Parathyroid adenoma (tissue), 2 donors: ENCODE data around the gene PDE4D.

Experiments used
- H2AFZ ChIP-seq: fragments of 300-600 bp; sonication (generic); one replicate; pipeline ENCODE4 v1.7.0; 2017; ENCODE audit warnings: antibody characterized with exemption, mild to moderate bottlenecking
- H3K27ac ChIP-seq: fragments of 300-600 bp; sonication (generic); one replicate; pipeline ENCODE4 v1.7.0; 2017
- H3K27me3 ChIP-seq: fragments of 300-600 bp; sonication (generic); one replicate; pipeline ENCODE4 v1.7.0; 2017; ENCODE audit warnings: low read length; ENCODE audit not compliant: control insufficient read depth, insufficient read depth
- H3K36me3 ChIP-seq: fragments of 300-600 bp; sonication (generic); one replicate; pipeline ENCODE4 v1.7.0; 2017; ENCODE audit warnings: low read length; ENCODE audit not compliant: control insufficient read depth, insufficient read depth
- H3K4me1 ChIP-seq: fragments of 300-600 bp; sonication (generic); one replicate; pipeline ENCODE4 v1.7.0; 2017; ENCODE audit warnings: control low read depth
- H3K4me2 ChIP-seq: fragments of 300-600 bp; sonication (generic); one replicate; pipeline ENCODE4 v1.7.0; 2017; ENCODE audit warnings: low read length
- H3K4me3 ChIP-seq: fragments of 300-600 bp; sonication (generic); one replicate; pipeline ENCODE4 v1.7.0; 2017; ENCODE audit warnings: low read depth, low read length
- H3K79me2 ChIP-seq: fragments of 300-600 bp; sonication (generic); one replicate; pipeline ENCODE4 v1.7.0; 2017; ENCODE audit warnings: control low read depth
- H3K9ac ChIP-seq: fragments of 300-600 bp; sonication (generic); one replicate; pipeline ENCODE4 v1.7.0; 2017; ENCODE audit warnings: mild to moderate bottlenecking
- H3K9me3 ChIP-seq: fragments of 300-600 bp; sonication (generic); one replicate; pipeline ENCODE4 v1.7.0; 2017; ENCODE audit warnings: low read length; ENCODE audit not compliant: control insufficient read depth
- CTCF ChIP-seq: fragments of 300-600 bp; sonication (generic); IDR thresholded peaks from one replicate; pipeline ENCODE4 v1.7.0; 2017; ENCODE audit warnings: antibody characterized with exemption, mild to moderate bottlenecking
- donor health status: primary hyperparathyroidism.

Gene PDE4D

GRCh38 chr5:59583810-59584562, 309.5 kb downstream of the PDE4D start:
- no peaks in the 10 kb centered on the region for H3K79me2 ChIP-seq
- H3K9ac ChIP-seq, result no peak overlapping the region
- peak overlapping the region; percentile 64 for H3K27ac ChIP-seq
- H3K36me3 ChIP-seq, result no peaks in the 10 kb centered on the region
- no peak overlapping the region for H3K4me3 ChIP-seq
- TF ChIP-seq CTCF, result no peak
- no peaks in the 10 kb centered on the region for H3K27me3 ChIP-seq
- no peak overlapping the region for H3K4me2 ChIP-seq
- H2AFZ ChIP-seq, result peak overlapping the region; percentile 48
- H3K4me1 ChIP-seq, result peaks cover 4% of the 10 kb centered on the region
- H3K9me3 ChIP-seq, result no peaks in the 10 kb centered on the region

GRCh38 chr5:59583151-59583809, 310.2 kb downstream of the PDE4D start:
- Histone ChIP-seq H3K36me3 (no peaks in the 10 kb centered on the region), H3K4me1 (peaks cover 4% of the 10 kb centered on the region), H3K27me3 (no peaks in the 10 kb centered on the region), H3K79me2 (no peaks in the 10 kb centered on the region), H3K9me3 (no peaks in the 10 kb centered on the region), H3K27ac (peak overlapping the region; percentile 64), H3K4me3 (no peak overlapping the region), H3K4me2 (no peak overlapping the region), H3K9ac (no peak overlapping the region), H2AFZ (peak overlapping the region; percentile 13)
- no peak for TF ChIP-seq CTCF

- no peak for TF ChIP-seq CTCF
- Histone ChIP-seq H3K27ac (no peak overlapping the region), H3K9me3 (no peaks in the 10 kb centered on the region), H3K4me3 (no peak overlapping the region), H2AFZ (no peak overlapping the region), H3K79me2 (no peaks in the 10 kb centered on the region), H3K27me3 (no peaks in the 10 kb centered on the region), H3K4me1 (peaks cover 4% of the 10 kb centered on the region), H3K9ac (no peak overlapping the region), H3K4me2 (no peak overlapping the region), H3K36me3 (no peaks in the 10 kb centered on the region)
Observed at GRCh38 chr5:59582746-59583145, 310.8 kb downstream of the PDE4D start.

GRCh38 chr5:59579824-59580167, 313.7 kb downstream of the PDE4D start:
- peak overlapping the region; percentile 1 for H3K27ac ChIP-seq
- H3K4me3 ChIP-seq, result no peak overlapping the region
- H3K79me2 ChIP-seq, result no peaks in the 10 kb centered on the region
- H3K9me3 ChIP-seq, result no peaks in the 10 kb centered on the region
- no peak overlapping the region for H3K4me2 ChIP-seq
- no peak overlapping the region for H3K9ac ChIP-seq
- no peak overlapping the region for H2AFZ ChIP-seq
- no peak for TF ChIP-seq CTCF
- H3K27me3 ChIP-seq, result no peaks in the 10 kb centered on the region
- peaks cover 4% of the 10 kb centered on the region for H3K4me1 ChIP-seq
- no peaks in the 10 kb centered on the region for H3K36me3 ChIP-seq
